NCI-H2081 treated with DMSO at 0.1 percent for 48 hours (cell line): ENCODE data around the gene HMG20B.
"Not testable (repeated sequence)": the region's sequence is repeated elsewhere in the genome, so short reads cannot be mapped to it uniquely, and the experiment has no call there.

ENCODE experiments used
- DNase-seq: peaks from one replicate; lab custom pipeline; 2025; lab: John Stamatoyannopoulos, UW

Gene HMG20B

GRCh38 chr19:3572855-3573161, at the start of gene HMG20B:
HMG20B (plus strand) TSS chr19:3572944; CDS start chr19:3573310, 366 bp downstream.
- no peak for DNase-seq

GRCh38 chr19:3523361-3524077, 49.2 kb upstream of the HMG20B start:
- DNase-seq = no peak

DNA sequence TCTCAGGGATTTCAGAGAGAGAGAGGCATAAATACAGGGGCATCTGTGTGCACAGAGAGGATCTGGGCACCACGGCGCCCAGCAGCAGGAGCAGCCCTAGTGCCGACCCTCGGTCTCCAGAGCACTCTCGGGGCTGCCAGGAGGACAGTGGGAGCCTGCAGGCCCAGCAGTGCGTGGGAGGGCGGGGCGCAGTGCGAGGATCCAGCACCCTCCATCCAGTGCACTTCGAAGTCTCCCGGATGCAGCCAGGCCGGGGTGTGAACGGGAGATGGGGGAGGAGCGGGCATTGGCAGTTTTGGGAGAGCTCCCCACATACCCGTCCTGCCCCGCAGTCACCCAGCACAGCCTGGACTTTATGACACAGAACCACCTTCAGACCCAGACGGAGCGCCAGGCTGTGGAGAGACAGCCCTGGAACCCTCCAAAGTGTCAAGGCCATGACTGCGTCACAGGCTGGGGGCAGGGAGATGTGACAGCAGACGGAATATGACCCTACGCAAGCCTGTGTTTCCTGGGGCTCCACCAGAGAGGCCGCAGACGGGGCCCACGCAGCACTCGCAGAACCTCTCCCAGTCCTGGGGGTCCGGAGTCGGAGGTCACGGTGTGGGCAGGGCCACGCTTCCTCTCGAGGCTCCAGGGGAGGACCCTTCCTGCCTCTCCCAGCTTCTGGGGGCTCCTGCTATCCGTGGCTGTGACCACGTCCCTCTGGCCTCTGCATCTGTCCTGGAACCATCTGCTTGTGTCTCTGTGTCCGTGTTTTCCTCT, 48.5 kb upstream of the HMG20B start:
- no peak for DNase-seq

DNA sequence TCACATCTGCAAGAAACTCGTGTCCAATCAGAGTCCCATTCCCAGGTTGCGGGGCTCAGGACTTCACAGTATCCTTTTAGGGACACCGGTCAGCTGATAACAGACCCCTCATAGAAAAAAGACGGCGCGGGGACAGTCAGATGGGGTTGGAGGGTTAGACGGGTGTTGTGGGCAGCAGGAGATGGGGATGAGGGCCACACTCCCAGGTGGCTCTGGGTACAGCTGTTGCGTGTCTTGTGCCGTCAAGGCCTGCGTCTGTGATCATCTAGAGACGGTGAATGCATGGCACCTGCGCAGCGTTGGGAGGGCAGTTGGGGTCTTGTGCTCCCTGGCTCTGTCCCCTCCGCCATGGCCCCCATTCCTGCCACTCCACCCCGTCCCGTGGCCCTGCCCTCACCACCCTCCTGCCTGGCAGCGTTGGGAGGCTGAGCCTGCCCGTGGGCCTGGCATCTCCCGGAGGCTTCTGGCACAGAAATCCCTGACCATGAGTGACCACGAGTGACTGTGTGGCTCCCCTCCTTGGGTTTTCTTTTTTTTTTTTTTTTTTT, 47.8 kb upstream of the HMG20B start:
- no peak for DNase-seq

DNA sequence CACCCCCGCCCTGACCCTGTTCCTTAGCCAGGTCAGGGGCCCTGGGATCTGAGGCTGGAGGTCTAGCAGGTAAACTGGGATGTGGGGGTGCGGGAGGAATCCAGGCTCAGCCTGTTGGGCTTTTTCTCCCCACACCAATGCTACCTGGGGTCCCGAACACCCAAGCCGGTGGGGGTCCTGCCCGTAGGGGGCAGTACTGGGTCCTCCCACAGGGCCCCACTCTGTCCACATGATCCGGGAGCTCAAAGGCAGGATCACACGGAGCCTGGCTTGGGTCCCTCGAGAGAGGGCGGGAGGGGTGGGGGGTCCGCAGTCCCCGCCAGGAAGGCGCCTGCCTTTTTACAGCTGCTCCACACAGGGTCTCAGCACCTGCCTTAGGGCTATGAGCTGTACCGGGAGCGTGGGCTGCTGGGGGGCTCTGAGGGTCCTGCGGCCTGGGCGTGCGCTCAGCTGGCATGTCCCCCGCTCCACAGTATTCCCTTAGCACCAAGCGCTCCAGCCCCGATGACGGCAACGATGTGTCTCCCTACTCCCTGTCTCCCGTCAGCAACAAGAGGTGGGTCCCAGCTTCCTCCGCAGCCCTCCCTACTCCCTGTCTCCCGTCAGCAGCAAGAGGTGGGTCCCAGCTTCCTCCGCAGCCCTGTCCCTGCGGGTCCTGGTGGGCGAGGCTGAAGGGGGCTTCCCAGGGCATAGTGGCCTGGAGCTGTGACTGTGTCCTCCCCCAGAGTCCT, 46.1 kb upstream of the HMG20B start:
- DNase-seq = no peak

DNA sequence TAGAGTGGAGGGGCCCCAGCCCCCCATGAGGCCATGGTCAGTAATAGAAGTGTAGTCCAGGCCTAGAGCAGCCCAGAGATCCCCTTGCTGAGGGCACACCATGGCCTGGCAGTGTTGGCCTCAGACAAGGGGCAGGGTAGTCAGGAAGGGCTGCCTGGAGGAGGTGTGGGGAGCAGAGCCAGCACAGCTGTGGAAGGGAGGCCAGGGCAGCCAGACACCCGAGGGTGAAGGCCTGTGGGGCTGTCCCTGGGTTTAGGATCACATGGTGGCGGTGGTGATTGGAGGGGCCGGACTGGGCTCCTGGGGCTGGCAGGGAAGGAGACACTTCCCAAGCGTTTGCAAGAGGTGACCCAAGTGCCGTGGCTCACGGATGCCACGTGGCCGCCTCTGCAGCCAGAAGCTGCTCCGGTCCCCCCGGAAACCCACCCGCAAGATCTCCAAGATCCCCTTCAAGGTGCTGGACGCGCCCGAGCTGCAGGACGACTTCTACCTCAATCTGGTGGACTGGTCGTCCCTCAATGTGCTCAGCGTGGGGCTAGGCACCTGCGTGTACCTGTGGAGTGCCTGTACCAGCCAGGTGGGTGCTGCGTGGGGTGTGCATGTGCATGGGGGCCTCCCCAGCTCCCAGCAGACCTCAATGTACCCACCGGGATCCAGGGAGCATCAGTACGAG, 45.4 kb upstream of the HMG20B start:
- no peak for DNase-seq

- DNase-seq = no peak
Measured at GRCh38 chr19:3528080-3528479, 44.7 kb upstream of the HMG20B start.

- no peak for DNase-seq
Measured at GRCh38 chr19:3528539-3529211, 44.1 kb upstream of the HMG20B start.

DNA sequence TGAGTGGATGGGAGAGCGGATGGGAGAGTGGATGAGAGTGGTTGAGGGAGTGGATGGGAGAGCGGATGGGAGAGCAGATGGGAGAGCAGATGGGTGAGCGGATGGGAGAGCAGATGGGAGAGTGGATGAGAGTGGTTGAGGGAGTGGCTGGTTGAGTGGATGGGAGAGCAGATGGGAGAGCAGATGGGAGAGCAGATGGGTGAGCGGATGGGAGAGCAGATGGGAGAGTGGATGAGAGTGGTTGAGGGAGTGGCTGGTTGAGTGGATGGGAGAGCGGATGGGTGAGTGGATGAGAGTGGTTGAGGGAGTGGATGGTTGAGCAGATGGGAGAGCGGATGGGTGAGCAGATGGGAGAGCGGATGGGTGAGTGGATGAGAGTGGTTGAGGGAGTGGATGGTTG, 43.4 kb upstream of the HMG20B start:
- DNase-seq = not testable (repeated sequence)

DNA sequence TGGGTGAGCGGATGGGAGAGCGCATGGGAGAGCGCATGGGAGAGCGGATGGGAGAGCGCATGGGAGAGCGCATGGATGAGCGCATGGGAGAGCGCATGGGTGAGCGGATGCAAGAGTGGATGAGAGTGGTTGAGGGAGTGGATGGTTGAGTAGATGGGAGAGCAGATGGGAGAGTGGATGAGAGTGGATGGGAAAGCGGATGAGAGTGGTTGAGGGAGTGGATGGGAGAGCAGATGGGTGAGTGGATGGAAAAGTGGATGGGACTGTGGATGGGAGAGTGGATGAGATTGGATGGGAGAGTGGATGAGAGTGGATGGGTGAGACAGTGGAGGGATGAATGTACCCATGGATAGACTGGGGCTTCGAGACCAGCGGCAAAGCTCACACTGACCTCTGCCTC, 42.4 kb upstream of the HMG20B start:
- DNase-seq = no peak

DNA sequence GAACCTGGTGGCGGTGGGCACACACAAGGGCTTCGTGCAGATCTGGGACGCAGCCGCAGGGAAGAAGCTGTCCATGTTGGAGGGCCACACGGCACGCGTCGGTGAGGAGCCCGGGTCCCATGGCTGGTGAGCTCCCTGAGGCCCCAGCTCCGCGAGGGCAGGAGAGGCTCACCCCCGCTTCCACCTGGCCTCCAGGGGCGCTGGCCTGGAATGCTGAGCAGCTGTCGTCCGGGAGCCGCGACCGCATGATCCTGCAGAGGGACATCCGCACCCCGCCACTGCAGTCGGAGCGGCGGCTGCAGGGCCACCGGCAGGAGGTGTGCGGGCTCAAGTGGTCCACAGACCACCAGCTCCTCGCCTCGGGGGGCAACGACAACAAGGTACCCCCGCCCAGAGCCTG, 41.0 kb upstream of the HMG20B start:
- DNase-seq = no peak

GRCh38 chr19:3532154-3532786, 40.5 kb upstream of the HMG20B start:
- no peak for DNase-seq

DNA sequence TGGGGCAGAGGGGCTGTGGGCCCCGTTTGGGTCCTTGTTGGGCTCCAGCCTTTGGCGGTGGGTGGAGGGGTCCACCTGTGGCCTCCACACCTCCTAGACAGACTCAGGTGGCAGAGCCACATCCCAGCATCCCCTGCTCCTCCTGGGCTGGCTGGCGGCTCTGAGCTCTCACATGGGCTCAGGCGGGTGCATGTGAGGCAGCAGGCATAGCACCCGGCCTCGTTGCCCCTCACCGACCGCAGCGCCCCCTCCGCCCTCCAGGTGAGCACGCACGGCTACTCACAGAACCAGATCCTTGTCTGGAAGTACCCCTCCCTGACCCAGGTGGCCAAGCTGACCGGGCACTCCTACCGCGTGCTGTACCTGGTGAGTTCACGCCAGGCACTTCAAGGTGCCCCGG, 39.7 kb upstream of the HMG20B start:
- no peak for DNase-seq

DNA sequence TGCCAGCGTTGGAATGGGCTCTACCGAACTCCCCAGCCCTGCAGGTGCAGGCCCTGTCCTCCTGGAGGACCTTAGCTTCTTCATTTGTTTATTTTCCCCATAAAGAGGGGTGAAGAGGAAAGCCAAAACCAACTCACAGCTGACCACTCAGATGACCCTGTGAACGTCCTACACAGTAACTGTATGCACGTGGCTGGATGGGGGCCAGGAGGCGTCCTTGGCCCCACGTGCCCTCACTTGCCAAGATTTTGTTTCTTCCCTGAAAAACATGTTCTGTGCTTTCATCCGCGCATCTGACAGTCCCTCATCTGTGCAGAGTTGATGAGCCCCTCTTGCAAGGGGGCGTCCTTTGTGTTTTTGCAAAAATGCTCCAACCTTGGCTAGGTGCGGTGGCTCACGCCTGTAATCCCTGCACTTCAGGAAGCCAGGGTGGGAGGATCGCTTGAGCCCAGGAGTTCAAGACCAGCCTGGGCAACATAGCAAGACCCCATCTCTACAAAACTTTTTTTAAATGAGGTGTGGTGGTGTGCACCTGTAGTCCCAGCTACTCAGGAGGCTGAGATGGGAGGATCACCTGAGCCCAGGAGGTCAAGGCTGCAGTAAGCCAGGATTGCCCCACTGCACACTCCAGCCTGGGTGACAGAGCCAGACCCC, 39.1 kb upstream of the HMG20B start:
- no peak for DNase-seq

GRCh38 chr19:3534375-3535234, 38.1 kb upstream of the HMG20B start:
- DNase-seq = no peak

- DNase-seq = no peak
Measured at GRCh38 chr19:3535235-3535535, 37.6 kb upstream of the HMG20B start.

- no peak for DNase-seq
Measured at GRCh38 chr19:3535563-3535965, 37.2 kb upstream of the HMG20B start.

DNA sequence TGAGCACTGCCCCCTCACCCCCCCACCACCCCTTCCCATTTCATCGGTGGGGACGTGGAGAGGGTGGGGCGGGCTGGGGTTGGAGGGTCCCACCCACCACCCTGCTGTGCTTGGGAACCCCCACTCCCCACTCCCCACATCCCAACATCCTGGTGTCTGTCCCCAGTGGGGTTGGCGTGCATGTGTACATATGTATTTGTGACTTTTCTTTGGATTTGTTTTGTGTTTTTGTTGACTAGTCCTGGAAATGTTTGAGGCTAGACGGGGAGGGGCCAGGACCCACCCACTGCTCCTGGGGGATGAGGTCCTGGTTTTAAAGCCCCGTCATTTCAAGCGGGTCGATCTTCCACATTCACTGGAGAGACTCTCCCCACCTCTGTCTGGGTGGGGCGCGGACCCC, 36.8 kb upstream of the HMG20B start:
- no peak for DNase-seq

- DNase-seq = no peak
Measured at GRCh38 chr19:3536429-3537100, 36.2 kb upstream of the HMG20B start.
